DMS 273 treated with DMSO at 0.1 percent for 48 hours (cell line): ENCODE results near the gene ARHGEF40.

Experiments used
- DNase-seq: peaks from one replicate; lab custom pipeline; 2025; lab: John Stamatoyannopoulos, UW

The ARHGEF40 gene

GRCh38 chr14:21083565-21084325 lies 13.6 kb downstream of the ARHGEF40 start:
- no peak for DNase-seq

- DNase-seq, result no peak
These were observed 14.3 kb downstream of the ARHGEF40 start for GRCh38 chr14:21084396-21084795.

GRCh38 chr14:21084998-21085853 lies 15.1 kb downstream of the ARHGEF40 start:
- no peak for DNase-seq

GRCh38 chr14:21086908-21087293 lies 16.8 kb downstream of the ARHGEF40 start:
- no peak for DNase-seq

- DNase-seq, result peak; percentile 56
These were observed 17.4 kb downstream of the ARHGEF40 start for GRCh38 chr14:21087294-21088091.

- no peak for DNase-seq
These were observed 18.6 kb downstream of the ARHGEF40 start for GRCh38 chr14:21088687-21089086.

- DNase-seq, result no peak
These were observed 19.2 kb downstream of the ARHGEF40 start for GRCh38 chr14:21089271-21089670.

- no peak for DNase-seq
These were observed 19.7 kb downstream of the ARHGEF40 start for GRCh38 chr14:21089877-21090193.

- DNase-seq, result no peak
These were observed 20.3 kb downstream of the ARHGEF40 start for GRCh38 chr14:21090194-21090939.

GRCh38 chr14:21090940-21091663 lies 21.0 kb downstream of the ARHGEF40 start:
- no peak for DNase-seq

- no peak for DNase-seq
These were observed 21.7 kb downstream of the ARHGEF40 start for GRCh38 chr14:21091821-21092272.

GRCh38 chr14:21092273-21093011 lies 22.3 kb downstream of the ARHGEF40 start:
- DNase-seq, result no peak

- DNase-seq, result no peak
These were observed 22.9 kb downstream of the ARHGEF40 start for GRCh38 chr14:21093018-21093417.

GRCh38 chr14:21093769-21094681 lies 23.9 kb downstream of the ARHGEF40 start:
- peak; percentile 50 for DNase-seq

- DNase-seq, result peak; percentile 70
These were observed 25.5 kb downstream of the ARHGEF40 start for GRCh38 chr14:21095430-21096205.

GRCh38 chr14:21096438-21096837 lies 26.3 kb downstream of the ARHGEF40 start:
- no peak for DNase-seq

- no peak for DNase-seq
These were observed 27.0 kb downstream of the ARHGEF40 start for GRCh38 chr14:21096978-21097635.

- DNase-seq, result no peak
These were observed 27.6 kb downstream of the ARHGEF40 start for GRCh38 chr14:21097636-21098075.
